OCI-LY7 (cell line): ENCODE measurements around the gene LRRC28. TPM values are rescaled to one million over a fixed set of nuclear protein-coding genes. Genes with fewer than 3 reads are reported as not detected.

Source experiments
- Bru-seq: library from RNA; stranded (reverse); fragments of 400-500 nt; gene quantifications from one replicate; lab custom pipeline; 2021; lab: Mats Ljungman, UMichigan
- BruChase-seq, 2 experiments: library from RNA; stranded (reverse); fragments of 400-500 nt; gene quantifications; one replicate each; lab custom pipeline; 2021; lab: Mats Ljungman, UMichigan
- BruUV-seq: library from RNA; stranded (reverse); fragments of 400-500 nt; replicated peaks from 2 replicates; lab custom pipeline; 2021; lab: Mats Ljungman, UMichigan
- CTCF ChIA-PET: fragments of 300-600 bp; sonication (Branson Sonifier 250); formaldehyde crosslinking; loops from one replicate; lab custom pipeline; 2022; ENCODE audit warnings: antibody characterized with exemption; ENCODE audit not compliant: unreplicated experiment; lab: Charles Lee
- POLR2A ChIA-PET: fragments of 300-600 bp; sonication (Branson Sonifier 250); formaldehyde crosslinking; loops from one replicate; lab custom pipeline; 2022; ENCODE audit warnings: antibody characterized with exemption; lab: Charles Lee
- DNase-seq: peaks from one replicate; pipeline ENCODE4 v3.0.0-alpha.2; 2015; ENCODE audit warnings: low spot score
- H2AFZ ChIP-seq: fragments of 200-600 bp; sonication (generic), shearing (Covaris generic); 2 replicates; pipeline ENCODE4 v1.6.1; 2014; ENCODE audit warnings: mild to moderate bottlenecking, antibody characterized with exemption, low read length, moderate library complexity
- H3K27ac ChIP-seq: fragments of 200-600 bp; sonication (generic); 2 replicates; pipeline ENCODE4 v1.5.1; 2014; ENCODE audit warnings: mixed run types, low read depth, mild to moderate bottlenecking, moderate library complexity, low read length, inconsistent platforms; ENCODE audit not compliant: poor library complexity, severe bottlenecking
- H3K36me3 ChIP-seq: fragments of 200-600 bp; sonication (generic); 2 replicates; pipeline ENCODE4 v1.6.1; 2014; ENCODE audit warnings: mild to moderate bottlenecking, antibody characterized with exemption, low read length, moderate library complexity, mixed read lengths; ENCODE audit not compliant: insufficient read depth
- H3K4me1 ChIP-seq: fragments of 200-600 bp; sonication (generic); 2 replicates; pipeline ENCODE4 v1.5.1; 2014; ENCODE audit warnings: mild to moderate bottlenecking, low read length; ENCODE audit not compliant: insufficient read depth, poor library complexity, severe bottlenecking
- H3K4me2 ChIP-seq: fragments of 200-600 bp; sonication (generic); 2 replicates; pipeline ENCODE4 v1.6.1; 2014; ENCODE audit warnings: mild to moderate bottlenecking, low read length
- H3K4me3 ChIP-seq: fragments of 200-600 bp; sonication (generic); 2 replicates; pipeline ENCODE4 v1.5.1; 2014; ENCODE audit warnings: mild to moderate bottlenecking, low read depth, low read length; ENCODE audit not compliant: poor library complexity, severe bottlenecking
- H3K79me2 ChIP-seq: fragments of 200-600 bp; sonication (generic); 2 replicates; pipeline ENCODE4 v1.6.1; 2016; ENCODE audit warnings: low read depth, mild to moderate bottlenecking, low read length, moderate library complexity, mixed read lengths; ENCODE audit not compliant: insufficient read depth
- H3K9me2 ChIP-seq: fragments of 200-600 bp; sonication (generic); 2 replicates; pipeline ENCODE4 v1.6.1; 2016; ENCODE audit warnings: mild to moderate bottlenecking, low read length, mixed read lengths; ENCODE audit not compliant: insufficient read depth
- H3K9me3 ChIP-seq: fragments of 200-600 bp; sonication (generic); 2 replicates; pipeline ENCODE4 v1.6.1; 2014; ENCODE audit warnings: mild to moderate bottlenecking, mixed run types, low read length, mixed read lengths
- H4K20me1 ChIP-seq: fragments of 200-600 bp; sonication (generic); 2 replicates; pipeline ENCODE4 v1.6.1; 2014; ENCODE audit warnings: mild to moderate bottlenecking, antibody characterized with exemption, low read length, moderate library complexity, mixed read lengths; ENCODE audit not compliant: insufficient read depth
- CTCF ChIP-seq: fragments of 200-600 bp; sonication (generic); conservative IDR thresholded peaks from 2 replicates; pipeline ENCODE4 v1.5.1; 2014; ENCODE audit warnings: mild to moderate bottlenecking, antibody characterized with exemption, low read length, moderate library complexity, mixed read lengths
- EZH2phosphoT487 ChIP-seq: fragments of 200-600 bp; sonication (generic); IDR thresholded peaks from 2 replicates; pipeline ENCODE4 v1.6.1; 2018; ENCODE audit warnings: low read depth, borderline replicate concordance, mild to moderate bottlenecking, mixed run types, antibody characterized with exemption, low read length, moderate library complexity, mixed read lengths
- intact Hi-C: fragments of 100-400 bp; cut with micrococcal nuclease; formaldehyde crosslinking; loops from one replicate; pipeline ENCODE4 v1.10.0; 2022; ENCODE audit not compliant: unreplicated experiment
- long read RNA-seq: library from polyadenylated mRNA; stranded (forward); transcript quantifications from one replicate; pipeline ENCODE4 v2.0.0, GENCODE V29; 2022
- total RNA-seq, 2 experiments: library from RNA; depleted of rRNA in 1 of 2; stranded (reverse); fragments of >200 nt in 1 of 2; shearing (Covaris generic) in 1 of 2; gene quantifications; 2 replicates each; pipeline ENCODE4 v1.2.3, GENCODE V29; 2014 to 2022

LRRC28 gene
- 17.2 and 25.7 TPM in 2 replicates for total RNA-seq (2014; rRNA removed; shearing (Covaris generic))
- total RNA-seq (2022), result 30.2 and 30.9 TPM in 2 replicates
- Bru-seq, nascent RNA, result percentile 62 among the genes with signal in this experiment
- BruChase-seq, experiment 1, labeled RNA remaining after a 6-hour chase, result percentile 55 among the genes with signal in this experiment
- BruChase-seq, experiment 2, labeled RNA remaining after a 2-hour chase, result percentile 55 among the genes with signal in this experiment
- long read RNA-seq, full-length matches to known transcripts, result 4 of 9 reads
- long read RNA-seq, partial matches to known transcripts, result 1 of 9 reads
- long read RNA-seq, other reads (novel, unspliced or antisense), result 4 of 9 reads

- CTCF ChIA-PET, result no interaction called here
- Histone ChIP-seq H3K9me2 (no peaks in the 10 kb centered on the region), H4K20me1 (no peaks in the 10 kb centered on the region), H3K4me2 (peak within 1 kb of the TSS; percentile 95), H3K4me1 (peaks cover 30% of the 10 kb centered on the region), H3K4me3 (peak within 1 kb of the TSS; percentile 97), H2AFZ (peak within 1 kb of the TSS; percentile 97), H3K79me2 (peaks cover 26% of the 10 kb centered on the region; the same call in 1 of the 2 replicates), H3K27ac (peak within 1 kb of the TSS; percentile 88), H3K36me3 (peaks cover 4% of the 10 kb centered on the region; the same call in 1 of the 2 replicates), H3K9me3 (no peaks in the 10 kb centered on the region)
- TF ChIP-seq CTCF, result no peak
- no peak for TF ChIP-seq EZH2phosphoT487
- peak; percentile 99 for DNase-seq
- POLR2A ChIA-PET, result interaction anchor here (0.9 to 2.1 kb wide), 6 partner anchors 9 to 482 kb away, joined by 3 to 9 read pairs (median 3); partner anchors contain the start of gene LYSMD4
- TSS peak; percentile 97 for BruUV-seq
- intact Hi-C loops, result loop anchor here (1.0 to 5.0 kb wide), 3 partner anchors 316 to 1676 kb away; partner anchors contain the start of genes LYSMD4 and MEF2A
These were observed at the start of gene LRRC28 for GRCh38 chr15:99250857-99251841. Gene LRRC28 (plus strand): TSS chr15:99251481. CDS start chr15:99255958, 4,477 bp downstream.

- H2AFZ ChIP-seq, result no peak overlapping the region
- DNase-seq, result no peak
- no peaks in the 10 kb centered on the region for H3K79me2 ChIP-seq
- H3K9me2 ChIP-seq, result no peaks in the 10 kb centered on the region
- no peaks in the 10 kb centered on the region for H3K9me3 ChIP-seq
- intact Hi-C loops, result no loop called here
- ChIA-PET POLR2A (no interaction called here), CTCF (no interaction called here)
- no TSS peak for BruUV-seq
- H3K4me1 ChIP-seq, result no peaks in the 10 kb centered on the region
- TF ChIP-seq CTCF, result no peak
- no peak for TF ChIP-seq EZH2phosphoT487
- H3K36me3 ChIP-seq, result no peaks in the 10 kb centered on the region
- no peak overlapping the region for H3K27ac ChIP-seq
- no peaks in the 10 kb centered on the region for H4K20me1 ChIP-seq
- no peak overlapping the region for H3K4me3 ChIP-seq
- no peak overlapping the region for H3K4me2 ChIP-seq
These were observed 49.1 kb upstream of the LRRC28 start for GRCh38 chr15:99202176-99202552.
